Measurements from ENCODE around the gene PTPRN2.

Gene PTPRN2

DNA sequence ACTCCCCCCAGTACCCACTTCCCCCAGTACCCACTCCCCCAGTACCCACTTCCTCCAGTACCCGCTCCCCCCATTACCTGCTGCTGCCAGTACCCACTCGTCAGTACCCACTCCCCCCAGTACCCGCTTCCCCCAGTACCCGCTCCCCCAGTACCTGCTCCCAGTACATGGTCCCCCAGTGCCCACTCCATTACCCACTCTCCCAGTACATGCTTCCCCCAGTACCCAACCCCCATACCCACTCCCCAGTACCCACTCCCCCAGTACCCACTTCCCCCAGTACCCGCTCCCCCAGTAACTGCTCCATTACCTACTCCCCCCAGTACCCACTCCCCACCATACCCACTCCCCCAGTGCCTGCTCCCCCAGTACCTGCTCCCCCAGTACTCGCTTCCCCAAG is 700.2 kb downstream of the PTPRN2 start:
- TF ChIP-seq CTCF (IDR thresholded peaks at IDR 0.05; ENCODE audit: low read depth, low read length): no peak
- no peak overlapping the region for H3K4me3 ChIP-seq (ENCODE audit: low read depth, low read length)

GRCh38 chr7:157886711-157887110 is 700.9 kb downstream of the PTPRN2 start:
- TF ChIP-seq CTCF (IDR thresholded peaks at IDR 0.05; ENCODE audit: low read depth, low read length): no peak
- H3K4me3 ChIP-seq (ENCODE audit: low read depth, low read length): no peak overlapping the region

GRCh38 chr7:157886266-157886665 is 701.4 kb downstream of the PTPRN2 start:
- TF ChIP-seq CTCF (IDR thresholded peaks at IDR 0.05; ENCODE audit: low read depth, low read length): no peak
- no peak overlapping the region for H3K4me3 ChIP-seq (ENCODE audit: low read depth, low read length)

GRCh38 chr7:157885140-157885539 is 702.5 kb downstream of the PTPRN2 start:
- no peak for TF ChIP-seq CTCF (IDR thresholded peaks at IDR 0.05; ENCODE audit: low read depth, low read length)
- H3K4me3 ChIP-seq (ENCODE audit: low read depth, low read length): no peak overlapping the region

GRCh38 chr7:157884461-157885062 is 703.1 kb downstream of the PTPRN2 start:
- no peak for TF ChIP-seq CTCF (IDR thresholded peaks at IDR 0.05; ENCODE audit: low read depth, low read length)
- H3K4me3 ChIP-seq (ENCODE audit: low read depth, low read length): no peak overlapping the region

DNA sequence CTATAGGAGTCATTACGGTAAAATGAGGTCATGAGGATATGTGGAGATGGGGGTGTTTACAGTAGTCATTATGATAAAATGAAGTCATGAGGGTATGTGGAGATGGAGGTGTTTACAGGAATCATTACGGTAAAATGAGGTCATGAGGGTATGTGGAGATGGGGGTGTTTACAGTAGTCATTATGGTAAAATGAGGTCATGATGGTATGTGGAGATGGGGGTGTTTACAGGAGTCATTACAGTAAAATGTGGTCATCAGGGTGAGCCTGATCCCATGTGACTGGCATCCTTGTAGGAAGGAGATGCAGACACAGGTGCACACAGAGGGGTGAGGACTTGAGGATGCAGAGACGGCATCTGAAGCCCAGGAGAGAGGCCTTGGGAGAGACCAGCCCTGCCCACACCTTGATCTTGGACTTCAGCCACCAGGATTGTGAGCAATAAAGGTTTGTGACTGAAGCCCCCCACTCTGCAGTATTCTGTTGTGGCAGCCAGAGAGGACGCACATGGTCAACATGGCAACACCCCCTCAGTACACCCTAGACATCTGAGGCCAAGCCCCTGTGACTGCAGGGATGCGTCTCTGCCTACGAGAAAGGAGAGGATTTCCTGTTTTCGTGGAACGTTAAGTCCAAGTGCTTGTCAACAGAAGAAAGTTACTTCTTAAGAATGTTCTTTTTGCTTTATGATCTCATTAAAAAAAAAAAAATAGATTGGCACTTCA is 706.4 kb downstream of the PTPRN2 start:
- H3K4me3 ChIP-seq (ENCODE audit: low read depth, low read length): no peak overlapping the region
- no peak for TF ChIP-seq CTCF (IDR thresholded peaks at IDR 0.05; ENCODE audit: low read depth, low read length)

GRCh38 chr7:157879391-157879790 is 708.2 kb downstream of the PTPRN2 start:
- no peak for TF ChIP-seq CTCF (IDR thresholded peaks at IDR 0.05; ENCODE audit: low read depth, low read length)
- no peak overlapping the region for H3K4me3 ChIP-seq (ENCODE audit: low read depth, low read length)

Measured in WI38 (cell line).